G401 (cell line): Measurements from ENCODE around the gene SLC35G2. TPM values are rescaled to one million over a fixed set of nuclear protein-coding genes. Genes with fewer than 3 reads are reported as not detected.

ENCODE experiments used
- DNase-seq: peaks from one replicate; pipeline ENCODE4 v3.0.0-alpha.2; 2015; ENCODE audit warnings: low spot score
- in situ Hi-C: cut with HindIII; loops from 2 replicates; pipeline ENCODE4 v1.10.0; 2016; ENCODE audit warnings: low sequenced_read_pairs, mixed read lengths
- total RNA-seq: library from RNA; depleted of rRNA; stranded (reverse); fragments of >200 nt; shearing (Covaris generic); gene quantifications from 2 replicates; pipeline ENCODE4 v1.2.3, GENCODE V29; 2014

Gene SLC35G2
- total RNA-seq, 1 experiment from 2014 or later: 13.6 TPM

- in situ Hi-C loops: no loop called here
- DNase-seq: peak; percentile 70
Measured at GRCh38 chr3:136819731-136820679, 1.1 kb downstream of the SLC35G2 start.

DNA sequence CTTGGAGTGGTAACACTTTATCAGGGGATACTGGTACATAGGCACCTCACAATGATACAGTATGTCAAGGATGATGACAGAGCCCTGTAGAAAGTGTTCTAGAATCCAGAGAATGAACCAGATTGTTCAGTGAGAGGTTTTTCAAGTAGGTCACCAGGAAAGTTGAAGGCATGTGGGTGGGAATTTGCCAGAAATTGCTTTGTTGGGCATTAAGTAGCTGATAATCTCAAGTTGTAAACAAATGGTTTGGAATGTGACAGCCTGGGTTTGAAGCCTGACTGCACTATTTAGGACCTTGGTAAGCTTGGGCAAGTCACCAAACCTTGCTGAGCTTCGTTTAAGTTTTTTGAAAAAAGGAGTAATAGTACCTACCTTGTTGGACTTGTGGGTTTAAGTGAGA is 12.5 kb downstream of the SLC35G2 start:
- in situ Hi-C loops: no loop called here
- peak; percentile 19 for DNase-seq

DNA sequence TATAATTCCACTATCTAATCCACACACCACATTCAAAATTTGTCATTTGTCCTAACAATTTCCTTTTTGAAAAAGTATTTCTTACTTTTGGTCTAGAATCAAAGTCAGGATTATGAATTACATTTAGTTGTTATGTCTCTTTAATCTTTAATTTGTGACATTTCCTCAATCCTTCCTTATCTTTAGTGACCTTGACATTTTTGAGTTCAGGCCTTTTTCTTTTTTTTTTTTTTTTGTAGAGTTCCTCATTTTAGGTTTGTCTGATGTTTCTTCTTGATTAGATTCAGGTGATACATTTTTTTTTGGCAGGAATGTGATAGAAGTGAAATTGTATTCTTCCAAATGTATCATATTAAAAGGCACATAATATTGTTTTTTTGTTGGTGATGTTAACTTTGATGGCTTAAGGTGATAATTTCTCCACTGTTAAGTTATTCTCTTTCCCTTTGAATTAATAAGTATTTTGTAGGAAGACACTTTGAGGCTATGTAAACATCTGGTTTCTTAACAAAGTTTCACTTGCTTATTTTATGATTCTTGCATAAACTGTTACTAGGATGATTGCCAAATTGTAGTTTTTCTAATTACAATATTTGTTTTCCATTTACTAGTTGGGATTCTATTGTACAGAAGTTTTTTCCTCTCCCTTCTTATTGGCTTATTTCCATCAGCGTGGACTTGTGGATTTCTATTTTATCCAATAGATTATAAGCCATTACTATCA is 16.3 kb downstream of the SLC35G2 start:
- DNase-seq: no peak
- in situ Hi-C loops: no loop called here

DNA sequence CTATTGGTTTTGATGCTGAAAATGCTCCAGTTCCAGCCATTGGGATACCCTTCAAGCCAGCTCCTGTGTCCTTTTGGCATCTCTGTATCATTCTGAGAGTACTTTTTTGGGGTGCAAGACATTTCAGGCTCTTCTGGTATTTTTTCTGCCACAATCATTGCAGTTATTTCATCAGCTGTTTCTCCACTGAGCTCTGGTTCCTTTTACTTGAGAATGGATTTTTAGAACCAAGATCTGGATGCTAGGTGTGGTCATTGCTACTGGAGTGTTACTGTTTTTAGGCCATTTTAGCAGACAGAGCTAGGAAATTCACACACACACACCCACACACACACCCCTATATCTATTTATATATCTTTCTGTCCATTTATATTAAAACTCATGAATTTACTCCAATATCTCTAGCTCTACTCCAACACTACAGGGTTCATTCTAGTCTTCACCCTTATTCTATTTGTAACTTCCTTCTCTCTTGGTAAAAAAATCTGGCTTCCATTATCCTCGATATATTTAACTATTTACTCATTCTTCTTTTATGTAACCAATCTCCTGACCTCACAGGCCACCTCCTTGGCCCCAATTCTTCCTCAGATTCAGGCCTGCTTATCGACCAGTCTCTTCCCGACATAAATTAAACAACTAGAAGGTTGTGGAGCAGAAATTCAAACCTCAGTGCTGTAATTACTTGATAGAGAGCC is 17.0 kb downstream of the SLC35G2 start:
- no peak for DNase-seq
- in situ Hi-C loops: no loop called here

DNA sequence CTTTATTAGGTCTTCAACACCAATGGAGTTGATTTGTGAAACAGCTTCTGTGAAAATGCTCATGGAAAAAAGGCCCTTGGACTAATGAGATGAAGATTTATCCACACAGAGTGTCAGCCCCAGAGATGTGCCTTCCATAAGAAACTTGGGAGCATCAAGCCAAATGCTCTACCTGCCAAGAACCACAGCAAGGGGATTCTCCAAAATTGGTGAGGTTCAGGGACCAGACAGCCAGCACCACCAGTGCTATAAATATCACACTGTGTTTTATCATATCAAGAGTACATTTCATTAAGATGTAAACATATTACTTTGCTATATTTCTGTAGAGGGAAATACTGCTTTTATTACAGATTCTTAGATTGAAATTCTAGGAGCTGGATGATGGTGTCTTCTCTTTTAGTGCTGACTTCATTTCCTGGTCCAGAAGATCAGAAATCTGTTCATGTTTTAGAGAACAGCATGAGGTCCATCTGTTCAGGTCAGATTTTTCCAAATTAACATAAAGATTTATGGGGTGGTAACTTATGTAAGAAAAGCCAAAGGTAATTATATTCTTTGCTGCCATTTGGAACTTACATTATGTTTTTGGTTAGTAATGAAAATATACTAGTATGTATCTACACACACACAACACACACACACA is 17.7 kb downstream of the SLC35G2 start:
- in situ Hi-C loops: no loop called here
- DNase-seq: peak; percentile 90

DNA sequence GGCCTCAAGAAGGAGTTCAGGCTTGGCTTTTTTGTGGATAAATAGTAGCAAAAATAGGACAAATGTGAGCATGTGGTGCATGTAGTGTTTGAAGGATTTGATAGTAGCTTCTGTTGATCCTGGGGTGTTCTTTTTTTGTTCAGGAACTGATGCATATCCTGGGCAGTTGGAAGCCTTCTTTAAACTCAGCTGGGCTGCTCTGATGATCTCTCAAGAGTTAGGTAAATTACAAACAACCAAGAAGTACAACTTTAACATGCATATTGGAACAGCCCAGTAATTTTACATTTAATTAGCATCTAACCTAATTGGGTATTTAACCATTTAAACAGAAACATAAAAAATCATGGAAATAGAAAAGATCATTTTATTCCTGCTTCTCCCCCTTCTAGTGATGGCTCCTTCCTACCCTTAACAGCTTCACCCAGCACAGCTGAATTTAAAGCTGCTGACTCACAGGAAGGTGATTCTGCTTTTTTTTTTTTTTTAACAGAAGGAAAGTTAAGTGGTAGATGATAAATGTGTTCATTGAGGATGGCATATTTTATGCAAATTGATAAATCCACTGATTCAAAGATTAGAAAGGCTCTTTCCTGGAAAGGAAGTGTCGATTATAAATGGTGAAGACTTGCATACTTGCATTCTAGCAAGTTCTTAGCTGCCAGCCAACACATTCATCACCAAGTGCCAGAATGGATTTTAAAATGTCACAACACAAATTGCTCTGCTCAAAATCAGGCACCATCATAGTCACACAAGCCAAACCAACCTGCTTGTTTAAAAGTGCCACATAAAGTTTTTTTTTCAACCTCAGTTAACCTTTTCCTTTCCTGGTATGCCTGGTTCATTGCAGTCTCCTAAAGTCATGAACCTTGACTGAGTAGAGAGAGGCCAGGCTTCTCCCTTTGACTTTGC is 20.0 kb downstream of the SLC35G2 start:
- in situ Hi-C loops: no loop called here
- DNase-seq: peak; percentile 75

GRCh38 chr3:136839556-136839931 is 20.6 kb downstream of the SLC35G2 start:
- in situ Hi-C loops: no loop called here
- no peak for DNase-seq

DNA sequence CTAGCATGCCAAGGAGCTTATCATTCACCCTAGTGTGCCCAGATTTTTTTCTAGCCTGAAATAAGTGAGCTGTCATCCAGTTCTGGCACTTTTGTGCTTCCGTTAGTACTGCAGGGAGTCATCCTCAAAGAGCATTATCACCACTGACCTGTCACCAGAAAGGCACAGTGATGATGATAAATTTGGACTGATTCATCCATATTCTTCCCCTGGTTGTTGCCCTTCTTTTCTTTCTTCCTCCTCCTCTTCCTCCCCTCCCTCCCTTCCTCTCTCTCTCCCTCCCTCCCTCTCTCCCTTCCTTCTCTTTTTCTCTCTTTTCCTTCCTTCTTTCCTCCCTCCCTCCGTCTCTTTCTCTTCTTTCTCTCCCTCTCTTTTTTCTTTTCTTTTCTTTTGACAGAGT is 21.3 kb downstream of the SLC35G2 start:
- DNase-seq: peak; percentile 60
- in situ Hi-C loops: no loop called here

DNA sequence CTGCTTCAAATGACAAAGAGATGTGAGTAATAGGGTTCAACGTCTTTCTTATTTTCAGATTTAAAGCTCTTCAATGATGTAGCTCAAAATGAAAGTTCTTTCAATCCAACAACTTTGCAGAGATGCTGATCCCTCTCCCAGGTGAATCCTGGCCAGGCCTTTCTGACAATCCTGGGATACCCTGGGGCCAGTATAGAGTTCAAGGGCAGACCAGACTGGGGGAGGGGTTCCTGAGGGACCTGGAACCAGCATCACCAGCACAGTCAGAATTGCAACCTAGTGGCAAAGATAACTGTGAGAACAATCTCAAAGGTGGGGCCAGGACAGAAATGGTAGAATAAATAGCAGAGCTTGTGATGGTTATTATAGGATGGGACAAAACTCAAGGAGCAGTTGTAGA is 23.4 kb downstream of the SLC35G2 start:
- DNase-seq: no peak
- in situ Hi-C loops: no loop called here

DNA sequence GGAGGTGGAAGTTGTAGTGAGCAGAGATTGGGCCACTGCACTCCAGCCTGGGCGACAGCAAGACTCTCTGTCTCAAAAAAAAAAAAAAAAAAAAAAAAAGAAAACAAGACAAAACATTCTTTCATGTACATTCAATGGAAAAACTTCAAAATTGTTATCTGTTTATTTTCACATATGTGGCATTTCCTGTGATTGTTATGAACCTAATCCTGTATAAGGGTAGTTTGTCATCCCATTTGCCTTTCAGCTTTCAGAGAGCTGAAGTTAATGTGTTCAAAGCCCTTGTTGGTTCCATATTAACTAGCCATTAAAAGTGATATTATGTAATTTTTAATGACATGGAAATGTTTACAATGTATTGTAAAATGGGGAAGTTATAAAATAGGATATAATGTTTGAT is 25.8 kb downstream of the SLC35G2 start:
- in situ Hi-C loops: no loop called here
- DNase-seq: no peak

- in situ Hi-C loops: no loop called here
- DNase-seq: peak; percentile 43
Measured at GRCh38 chr3:136852180-136852579, 33.3 kb downstream of the SLC35G2 start.

DNA sequence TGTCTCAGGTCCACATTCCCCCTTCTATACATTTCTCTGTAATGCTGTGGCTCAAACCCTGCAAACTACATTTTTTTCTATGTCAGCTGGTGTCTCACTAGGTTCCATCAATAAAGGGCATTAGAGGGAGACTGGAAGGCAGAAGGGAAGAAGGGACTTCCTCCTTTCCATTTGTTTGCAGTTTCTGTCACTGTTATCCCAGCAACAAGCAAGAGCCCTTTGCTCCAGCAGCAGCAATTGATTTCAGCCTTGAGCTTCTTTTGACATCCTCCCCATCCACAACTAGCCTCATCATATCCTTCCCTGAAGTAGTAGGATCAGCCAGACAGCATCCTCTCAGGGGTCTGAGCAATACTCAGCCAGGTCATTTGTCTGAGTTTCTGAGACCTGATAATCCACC is 37.7 kb downstream of the SLC35G2 start:
- no peak for DNase-seq
- in situ Hi-C loops: no loop called here

GRCh38 chr3:136858381-136858780 is 39.5 kb downstream of the SLC35G2 start:
- in situ Hi-C loops: no loop called here
- DNase-seq: no peak

GRCh38 chr3:136860541-136860940 is 41.6 kb downstream of the SLC35G2 start:
- in situ Hi-C loops: no loop called here
- peak; percentile 20 for DNase-seq

GRCh38 chr3:136861890-136862616 is 43.1 kb downstream of the SLC35G2 start, which contains the start of gene NCK1:
NCK1 (plus strand) TSS chr3:136862208; CDS start chr3:136928002, 65,794 bp downstream.
- in situ Hi-C loops: no loop called here
- peak; percentile 99 for DNase-seq

DNA sequence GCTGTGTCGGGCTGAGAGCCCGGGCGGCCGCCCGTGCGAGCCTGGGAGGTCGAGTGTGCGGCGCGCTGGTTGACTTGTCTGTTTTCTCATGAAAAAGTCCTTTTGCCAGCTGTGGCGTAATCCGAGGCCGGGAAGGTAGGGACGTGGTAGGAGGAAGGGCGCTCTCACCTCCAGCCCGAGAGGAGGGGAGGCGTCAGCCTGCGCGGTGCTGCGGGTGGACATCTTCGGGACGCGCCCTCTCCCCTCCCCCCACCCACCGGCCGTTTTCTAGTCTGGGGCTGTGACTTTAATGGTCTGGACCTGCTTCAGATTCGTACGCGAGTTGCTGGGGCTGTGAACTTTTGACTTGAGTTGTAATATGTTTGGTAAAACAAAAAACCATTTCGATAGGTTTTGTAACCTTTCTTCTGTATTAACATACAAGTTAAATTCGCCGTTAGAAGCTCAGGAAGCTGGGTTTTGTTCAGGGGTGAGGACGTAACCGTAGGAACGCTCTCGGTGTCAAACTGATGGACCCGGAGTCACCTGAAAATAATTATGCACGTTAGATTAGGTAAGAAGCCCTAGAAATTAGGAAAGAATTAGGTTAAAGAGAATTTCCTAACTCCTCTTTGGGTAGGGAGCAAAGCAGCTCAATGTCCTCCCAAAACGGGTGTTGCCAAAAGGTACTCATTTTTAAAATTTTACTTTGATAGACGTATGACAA is 43.8 kb downstream of the SLC35G2 start:
- peak; percentile 58 for DNase-seq
- in situ Hi-C loops: no loop called here

- no peak for DNase-seq
- in situ Hi-C loops: no loop called here
Measured at GRCh38 chr3:136869282-136869681, 50.4 kb downstream of the SLC35G2 start.
